Colonic mucosa (tissue), 4 donors: ENCODE results near the gene TMEM163. TPM values are rescaled to one million over a fixed set of nuclear protein-coding genes. Genes with fewer than 3 reads are reported as not detected.
"Not testable (repeated sequence)": the region's sequence is repeated elsewhere in the genome, so short reads cannot be mapped to it uniquely, and the experiment has no call there.

Experiments used
- DNase-seq: peaks from one replicate; pipeline ENCODE4 v3.0.0-alpha.2; 2020
- H3K27ac ChIP-seq: fragments of 200-600 bp; one replicate; pipeline ENCODE4 v1.8.0; 2021
- H3K27me3 ChIP-seq: fragments of 200-600 bp; one replicate; pipeline ENCODE4 v1.8.0; 2021
- H3K36me3 ChIP-seq: fragments of 200-600 bp; one replicate; pipeline ENCODE4 v1.8.0; 2021
- H3K4me1 ChIP-seq: fragments of 200-600 bp; one replicate; pipeline ENCODE4 v1.8.0; 2021; ENCODE audit warnings: mild to moderate bottlenecking
- H3K4me3 ChIP-seq: fragments of 200-600 bp; one replicate; pipeline ENCODE4 v1.8.0; 2021
- H3K9ac ChIP-seq, 2 donors: one replicate each; pipeline ENCODE4 v1.7.0; 2013; ENCODE audit warnings: control low read depth in 2 of 2, low read depth in 2 of 2, low read length in 2 of 2
- H3K9me3 ChIP-seq: fragments of 200-600 bp; one replicate; pipeline ENCODE4 v1.8.0; 2021
- CTCF ChIP-seq: fragments of 200-600 bp; IDR thresholded peaks from one replicate; pipeline ENCODE4 v1.8.0; 2022; ENCODE audit warnings: antibody characterized with exemption, mild to moderate bottlenecking
- intact Hi-C: fragments of 100-400 bp; cut with DNase I; formaldehyde crosslinking; loops from one replicate; pipeline ENCODE4 v1.14.1; 2022
- total RNA-seq, 2 donors: library from RNA; stranded (reverse); fragmentation: NEBNext Ultra II Directional in 1 of 2; extraction: Animal tissue kit (Norgen Biotek cat#: 25700) in 1 of 2; gene quantifications; one replicate each; pipeline ENCODE4 v1.2.1, GENCODE V29; 2021
- donor health status: healthy.
- donor health status: DM: no; HTN: no; CAD: no.
- donor health status: DM: no; HTN: no; CAD: no.

TMEM163 gene
- total RNA-seq, 2 donors from 2014 or later, result 0.29 TPM; not detected in 1

GRCh38 chr2:134625311-134625710 lies 93.5 kb downstream of the TMEM163 start:
- H3K4me3 ChIP-seq, result no peak overlapping the region
- intact Hi-C loops, result no loop called here
- no peaks in the 10 kb centered on the region for H3K36me3 ChIP-seq
- H3K27me3 ChIP-seq, result no peaks in the 10 kb centered on the region
- DNase-seq, result no peak
- no peaks in the 10 kb centered on the region for H3K9me3 ChIP-seq
- no peaks in the 10 kb centered on the region for H3K4me1 ChIP-seq
- H3K27ac ChIP-seq, result no peak overlapping the region
- no peak for TF ChIP-seq CTCF
- no peak overlapping the region for H3K9ac ChIP-seq

- intact Hi-C loops, result no loop called here
- Histone ChIP-seq H3K27me3 (no peaks in the 10 kb centered on the region), H3K27ac (no peak overlapping the region), H3K9me3 (no peaks in the 10 kb centered on the region), H3K4me3 (no peak overlapping the region), H3K36me3 (no peaks in the 10 kb centered on the region), H3K4me1 (no peaks in the 10 kb centered on the region), H3K9ac (no peak overlapping the region)
- TF ChIP-seq CTCF, result no peak
- no peak for DNase-seq
These were observed 95.0 kb downstream of the TMEM163 start for GRCh38 chr2:134623796-134624195.

GRCh38 chr2:134623046-134623445 lies 95.8 kb downstream of the TMEM163 start:
- no peaks in the 10 kb centered on the region for H3K27me3 ChIP-seq
- H3K4me3 ChIP-seq, result no peak overlapping the region
- DNase-seq, result no peak
- H3K4me1 ChIP-seq, result no peaks in the 10 kb centered on the region
- TF ChIP-seq CTCF, result no peak
- H3K27ac ChIP-seq, result no peak overlapping the region
- no peak overlapping the region for H3K9ac ChIP-seq
- H3K36me3 ChIP-seq, result no peaks in the 10 kb centered on the region
- intact Hi-C loops, result no loop called here
- H3K9me3 ChIP-seq, result no peaks in the 10 kb centered on the region

GRCh38 chr2:134621939-134622705 lies 96.7 kb downstream of the TMEM163 start:
- H3K36me3 ChIP-seq, result no peaks in the 10 kb centered on the region
- DNase-seq, result no peak
- H3K27me3 ChIP-seq, result no peaks in the 10 kb centered on the region
- H3K9ac ChIP-seq, result no peak overlapping the region
- no peak overlapping the region for H3K4me3 ChIP-seq
- no peaks in the 10 kb centered on the region for H3K4me1 ChIP-seq
- H3K27ac ChIP-seq, result no peak overlapping the region
- intact Hi-C loops, result no loop called here
- H3K9me3 ChIP-seq, result no peaks in the 10 kb centered on the region
- no peak for TF ChIP-seq CTCF

GRCh38 chr2:134619250-134619649 lies 99.5 kb downstream of the TMEM163 start:
- no peaks in the 10 kb centered on the region for H3K27me3 ChIP-seq
- no peak for TF ChIP-seq CTCF
- no peak for DNase-seq
- no peak overlapping the region for H3K4me3 ChIP-seq
- no peak overlapping the region for H3K27ac ChIP-seq
- H3K36me3 ChIP-seq, result no peaks in the 10 kb centered on the region
- no peaks in the 10 kb centered on the region for H3K4me1 ChIP-seq
- H3K9me3 ChIP-seq, result no peaks in the 10 kb centered on the region
- H3K9ac ChIP-seq, result no peak overlapping the region
- intact Hi-C loops, result no loop called here

GRCh38 chr2:134615480-134615879 lies 103.3 kb downstream of the TMEM163 start:
- not testable (repeated sequence) for H3K4me3 ChIP-seq

More at GRCh38 chr2:134615480-134615879, 103.3 kb downstream of the TMEM163 start:
- H3K9me3 ChIP-seq, H3K9ac ChIP-seq, H3K4me1 ChIP-seq, H3K36me3 ChIP-seq, intact Hi-C loops, H3K27ac ChIP-seq, DNase-seq, H3K27me3 ChIP-seq: not testable (repeated sequence)
